Activated T-helper 2 cell treated with anti-CD3 and anti-CD28 coated beads, Interferon-gamma antibody, Interleukin-2, Interleukin-4, amounts not matched to agents 10 μg/mL and 5 μg/mL and 100 μg/mL, durations not matched to agents 14 hours and 24 hours and 36 hours (primary cell): ENCODE data around the gene WFDC2. TPM values are rescaled to one million over a fixed set of nuclear protein-coding genes. Genes with fewer than 3 reads are reported as not detected.
"Not testable (repeated sequence)": the region's sequence is repeated elsewhere in the genome, so short reads cannot be mapped to it uniquely, and the experiment has no call there.

Source experiments
- DNase-seq: peaks from one replicate; pipeline ENCODE4 v3.0.0; 2021; ENCODE audit warnings: low spot score
- H3K27ac Mint-ChIP-seq: one replicate; pipeline ENCODE4 v1.8.0; 2021; ENCODE audit warnings: mixed read lengths
- H3K27me3 Mint-ChIP-seq: one replicate; pipeline ENCODE4 v1.8.0; 2021; ENCODE audit warnings: low read depth, mixed read lengths
- H3K36me3 Mint-ChIP-seq: one replicate; pipeline ENCODE4 v1.8.0; 2021; ENCODE audit warnings: low read depth, mixed read lengths
- H3K4me1 Mint-ChIP-seq: one replicate; pipeline ENCODE4 v1.8.0; 2021; ENCODE audit warnings: low read depth, mixed read lengths
- H3K4me3 Mint-ChIP-seq: one replicate; pipeline ENCODE4 v1.8.0; 2021; ENCODE audit warnings: low read depth, mild to moderate bottlenecking, moderate library complexity, mixed read lengths
- H3K9me3 Mint-ChIP-seq: one replicate; pipeline ENCODE4 v1.8.0; 2021; ENCODE audit warnings: mixed read lengths
- intact Hi-C: fragments of 100-400 bp; cut with micrococcal nuclease; formaldehyde crosslinking; loops from one replicate; pipeline ENCODE4 v1.15.1; 2023
- total RNA-seq: library from RNA; stranded (reverse); gene quantifications from 2 replicates; pipeline ENCODE4 v1.2.3, GENCODE V29; 2022

WFDC2 gene
- total RNA-seq, 1 donor from 2014 or later, result not detected

- intact Hi-C loops, result no loop called here
- Mint-ChIP-seq H3K4me3 (no peak overlapping the region), H3K27ac (no peak overlapping the region), H3K9me3 (no peaks in the 10 kb centered on the region), H3K36me3 (no peaks in the 10 kb centered on the region), H3K4me1 (no peaks in the 10 kb centered on the region), H3K27me3 (peaks cover 23% of the 10 kb centered on the region)
- DNase-seq, result no peak
Measured at GRCh38 chr20:45462711-45463509, 6.6 kb upstream of the WFDC2 start.

DNA sequence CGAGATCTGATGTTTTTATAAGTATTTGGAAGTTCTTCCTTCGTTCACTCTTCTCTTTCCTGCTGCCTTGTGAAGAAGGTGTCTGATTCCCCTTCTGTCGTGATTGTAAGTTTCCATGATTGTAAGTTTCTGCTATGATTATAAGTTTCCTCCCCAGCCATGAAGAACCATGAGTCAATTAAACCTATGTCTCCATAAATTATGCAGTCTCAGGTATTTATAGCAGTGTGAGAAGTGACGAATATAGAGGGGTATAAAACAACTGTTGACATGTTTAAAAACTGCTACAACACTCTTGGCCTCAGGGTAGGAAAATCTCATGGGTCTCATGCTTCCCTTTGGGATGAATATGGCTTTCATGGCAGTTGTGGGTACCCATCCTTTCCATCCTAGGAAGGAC is 5.8 kb upstream of the WFDC2 start:
- peaks cover 30% of the 10 kb centered on the region for H3K27me3 Mint-ChIP-seq
- H3K9me3 Mint-ChIP-seq, result no peaks in the 10 kb centered on the region
- intact Hi-C loops, result no loop called here
- DNase-seq, result no peak
- H3K4me3 Mint-ChIP-seq, result no peak overlapping the region
- H3K4me1 Mint-ChIP-seq, result no peaks in the 10 kb centered on the region
- H3K27ac Mint-ChIP-seq, result no peak overlapping the region
- H3K36me3 Mint-ChIP-seq, result no peaks in the 10 kb centered on the region

- Mint-ChIP-seq H3K4me1 (no peaks in the 10 kb centered on the region), H3K27me3 (peaks cover 33% of the 10 kb centered on the region)
- intact Hi-C loops, result no loop called here
Measured at GRCh38 chr20:45465491-45466266, 3.9 kb upstream of the WFDC2 start.

GRCh38 chr20:45467172-45467571 is 2.4 kb upstream of the WFDC2 start:
- Mint-ChIP-seq H3K36me3 (no peaks in the 10 kb centered on the region), H3K4me1 (no peaks in the 10 kb centered on the region), H3K9me3 (no peaks in the 10 kb centered on the region), H3K27me3 (peaks cover 42% of the 10 kb centered on the region), H3K4me3 (no peak overlapping the region), H3K27ac (no peak overlapping the region)
- no peak for DNase-seq
- intact Hi-C loops, result no loop called here

More at GRCh38 chr20:45465491-45466266, 3.9 kb upstream of the WFDC2 start:
- Mint-ChIP-seq H3K36me3 (no peaks in the 10 kb centered on the region), H3K27ac (no peak overlapping the region), H3K9me3 (no peaks in the 10 kb centered on the region), H3K4me3 (no peak overlapping the region)
- no peak for DNase-seq

DNA sequence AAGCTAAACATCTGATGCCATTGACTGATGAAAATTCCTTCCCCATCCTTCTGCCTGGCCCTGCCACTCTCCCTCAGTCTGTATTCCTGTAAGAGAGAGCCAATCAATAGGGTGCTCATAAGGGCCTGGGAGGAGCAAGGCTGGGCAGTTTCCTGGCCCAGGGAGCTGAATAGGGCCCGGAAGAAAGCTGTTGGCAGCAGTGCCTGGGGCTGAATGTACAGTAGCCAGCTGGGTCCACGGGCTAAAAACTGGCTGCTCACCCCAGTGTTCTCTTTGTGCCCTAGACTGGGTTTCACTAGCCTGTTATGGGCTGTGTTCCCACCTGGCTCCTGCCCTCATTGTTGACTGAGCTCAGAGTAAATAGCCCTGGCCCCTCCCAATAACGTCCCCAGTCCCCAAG is 1.7 kb upstream of the WFDC2 start:
- DNase-seq, result no peak
- Mint-ChIP-seq H3K27me3 (peaks cover 49% of the 10 kb centered on the region), H3K27ac (no peak overlapping the region), H3K4me1 (no peaks in the 10 kb centered on the region), H3K36me3 (no peaks in the 10 kb centered on the region), H3K9me3 (no peaks in the 10 kb centered on the region), H3K4me3 (no peak overlapping the region)
- intact Hi-C loops, result no loop called here

- DNase-seq, result no peak
- intact Hi-C loops, result no loop called here
- peaks cover 61% of the 10 kb centered on the region for H3K27me3 Mint-ChIP-seq
- H3K36me3 Mint-ChIP-seq, result no peaks in the 10 kb centered on the region
- peak overlapping the region; percentile 14 for H3K4me3 Mint-ChIP-seq
- H3K27ac Mint-ChIP-seq, result no peak overlapping the region
- H3K9me3 Mint-ChIP-seq, result no peaks in the 10 kb centered on the region
- no peaks in the 10 kb centered on the region for H3K4me1 Mint-ChIP-seq
Measured at GRCh38 chr20:45470262-45470931, 844 bp downstream of the WFDC2 start.

GRCh38 chr20:45470937-45471336 is 1.4 kb downstream of the WFDC2 start:
- Mint-ChIP-seq H3K27me3 (peaks cover 59% of the 10 kb centered on the region), H3K4me1 (no peaks in the 10 kb centered on the region), H3K36me3 (no peaks in the 10 kb centered on the region), H3K4me3 (peak overlapping the region; percentile 45), H3K9me3 (no peaks in the 10 kb centered on the region), H3K27ac (no peak overlapping the region)
- no peak for DNase-seq
- intact Hi-C loops, result no loop called here

GRCh38 chr20:45472286-45472685 is 2.7 kb downstream of the WFDC2 start:
- H3K36me3 Mint-ChIP-seq, H3K9me3 Mint-ChIP-seq, H3K27ac Mint-ChIP-seq, DNase-seq, H3K4me1 Mint-ChIP-seq, intact Hi-C loops, H3K4me3 Mint-ChIP-seq: not testable (repeated sequence)
- H3K27me3 Mint-ChIP-seq, result peaks cover 52% of the 10 kb centered on the region

DNA sequence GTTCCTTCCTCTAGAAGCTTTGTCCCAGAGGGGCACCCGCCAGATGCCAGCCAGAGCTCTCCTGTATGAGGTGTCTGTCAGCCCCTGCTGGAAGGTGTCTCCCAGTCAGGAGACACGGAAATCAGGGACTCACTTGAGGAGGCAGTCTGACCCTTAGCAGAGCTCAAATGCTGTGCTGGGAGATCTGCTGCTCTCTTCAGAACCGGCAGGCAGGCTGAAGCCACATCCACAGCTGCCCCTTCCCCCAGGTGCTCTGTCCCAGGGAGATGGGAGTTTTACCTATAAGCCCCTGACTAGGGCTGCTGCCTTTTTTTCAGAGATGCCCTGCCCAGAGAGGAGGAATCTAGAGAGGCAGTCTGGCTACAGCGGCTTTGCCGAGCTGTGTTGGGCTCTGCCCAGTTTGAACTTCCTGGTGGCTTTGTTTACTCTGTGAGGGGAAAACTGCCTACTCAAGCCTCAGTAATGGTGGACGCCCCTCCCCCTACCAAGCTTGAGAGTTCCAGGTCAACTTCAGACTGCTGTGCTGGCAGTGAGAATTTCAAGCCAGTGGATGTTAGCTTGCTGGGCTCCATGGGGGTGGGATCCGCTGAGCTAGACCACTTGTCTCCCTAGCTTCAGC is 8.1 kb downstream of the WFDC2 start:
- H3K27ac Mint-ChIP-seq, DNase-seq, H3K36me3 Mint-ChIP-seq, H3K4me1 Mint-ChIP-seq, H3K4me3 Mint-ChIP-seq, intact Hi-C loops, H3K9me3 Mint-ChIP-seq: not testable (repeated sequence)
- H3K27me3 Mint-ChIP-seq, result peaks cover 21% of the 10 kb centered on the region

DNA sequence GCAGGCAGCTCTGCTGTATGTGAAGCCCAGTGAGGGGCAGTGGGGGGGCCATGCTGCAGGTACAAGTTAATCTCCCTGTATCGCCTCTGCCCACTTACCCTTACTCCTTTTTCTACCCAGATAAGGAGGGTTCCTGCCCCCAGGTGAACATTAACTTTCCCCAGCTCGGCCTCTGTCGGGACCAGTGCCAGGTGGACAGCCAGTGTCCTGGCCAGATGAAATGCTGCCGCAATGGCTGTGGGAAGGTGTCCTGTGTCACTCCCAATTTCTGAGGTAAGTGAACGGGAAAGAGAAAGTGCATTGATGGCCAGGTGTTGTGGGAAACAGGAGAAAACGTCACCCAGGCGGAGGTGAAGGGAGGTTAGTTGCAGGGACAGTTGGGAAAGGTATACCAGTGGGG is 10.3 kb downstream of the WFDC2 start:
- Mint-ChIP-seq H3K4me1 (no peaks in the 10 kb centered on the region), H3K9me3 (no peaks in the 10 kb centered on the region), H3K36me3 (no peaks in the 10 kb centered on the region), H3K4me3 (no peak overlapping the region), H3K27ac (no peak overlapping the region), H3K27me3 (peaks cover 12% of the 10 kb centered on the region)
- intact Hi-C loops, result no loop called here
- DNase-seq, result no peak

- intact Hi-C loops, result no loop called here
Measured at GRCh38 chr20:45484676-45485075, 15.1 kb downstream of the WFDC2 start.

GRCh38 chr20:45485388-45485787 is 15.8 kb downstream of the WFDC2 start:
- Mint-ChIP-seq H3K4me3 (no peak overlapping the region), H3K27me3 (peaks cover 25% of the 10 kb centered on the region), H3K9me3 (no peaks in the 10 kb centered on the region), H3K27ac (no peak overlapping the region), H3K36me3 (no peaks in the 10 kb centered on the region), H3K4me1 (no peaks in the 10 kb centered on the region)
- intact Hi-C loops, result no loop called here
- no peak for DNase-seq

More at GRCh38 chr20:45484676-45485075, 15.1 kb downstream of the WFDC2 start:
- no peaks in the 10 kb centered on the region for H3K9me3 Mint-ChIP-seq
- H3K27me3 Mint-ChIP-seq, result peaks cover 25% of the 10 kb centered on the region
- no peaks in the 10 kb centered on the region for H3K4me1 Mint-ChIP-seq
- no peak overlapping the region for H3K4me3 Mint-ChIP-seq
- H3K36me3 Mint-ChIP-seq, result no peaks in the 10 kb centered on the region
- H3K27ac Mint-ChIP-seq, result no peak overlapping the region
- no peak for DNase-seq
